Measurements from ENCODE around the gene C1orf35.

C1orf35 gene

GRCh38 chr1:228109073-228109961, 6.2 kb upstream of the C1orf35 start, which contains the start of gene MRPL55:
Gene MRPL55, minus strand, starts transcription at chr1:228109299. Its CDS starts 1,039 bp downstream, at chr1:228108260.
- peak; percentile 96 for DNase-seq

DNA sequence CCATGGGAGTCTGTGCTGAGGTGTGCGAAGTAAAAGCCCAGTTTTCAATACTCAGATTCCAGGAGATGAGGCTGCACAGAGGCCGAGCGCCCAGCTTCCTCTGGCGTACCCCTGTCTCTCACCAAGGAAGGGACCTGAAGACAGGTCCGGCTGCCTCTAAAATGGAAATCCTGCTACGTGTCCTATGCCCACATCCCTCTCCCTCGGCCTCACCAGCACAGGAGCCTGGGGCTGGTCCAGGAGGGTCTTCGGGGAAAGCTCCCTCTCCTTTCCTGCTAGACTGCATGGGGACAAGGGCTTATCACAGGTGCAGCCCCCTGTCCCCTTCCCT, 5.6 kb upstream of the C1orf35 start:
- no peak for DNase-seq

DNA sequence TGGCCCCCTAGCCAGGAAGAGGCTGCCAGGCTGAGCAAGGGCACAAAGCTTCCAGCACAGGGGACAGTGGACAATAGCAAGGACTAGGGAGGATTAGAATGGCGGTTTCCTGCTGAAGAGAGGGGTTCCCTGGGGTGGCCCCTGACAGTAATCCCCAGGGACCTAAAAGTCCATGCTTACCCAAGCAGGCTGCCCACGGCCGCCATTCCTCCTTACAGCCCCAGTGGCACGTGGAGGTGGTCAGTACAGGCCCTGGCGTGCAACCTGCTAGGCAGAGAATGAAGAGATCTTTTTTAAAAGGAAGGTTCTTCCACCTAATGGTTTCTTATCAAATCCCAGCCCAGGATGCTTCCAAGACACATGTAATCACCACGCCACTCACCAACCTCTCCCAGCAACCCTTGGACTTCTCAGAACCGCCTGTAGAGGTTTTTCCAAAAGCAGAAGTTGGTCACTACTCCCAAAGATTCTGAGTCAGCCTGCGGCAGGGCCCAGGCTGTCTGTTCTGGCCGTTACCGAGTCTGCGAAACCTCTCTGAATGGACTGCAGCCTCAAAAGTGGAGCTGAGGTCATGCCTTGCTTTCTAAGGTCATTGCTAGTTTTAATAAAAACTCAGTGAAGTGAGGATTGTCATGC, 5.0 kb upstream of the C1orf35 start:
- no peak for DNase-seq

GRCh38 chr1:228107636-228108035, 4.5 kb upstream of the C1orf35 start:
- no peak for DNase-seq

DNA sequence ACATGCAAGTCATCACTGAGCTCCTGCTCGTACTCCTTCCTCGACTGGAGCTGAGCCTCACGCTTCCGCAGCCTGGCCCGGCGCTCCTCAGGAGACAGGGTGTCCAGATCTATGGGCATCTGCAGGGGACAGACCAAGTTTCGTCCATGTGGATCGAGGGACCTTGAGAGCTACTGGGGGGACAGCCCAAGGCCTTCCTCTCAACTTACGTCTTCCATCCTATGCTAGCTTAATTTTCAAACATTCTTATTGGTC, 3.6 kb upstream of the C1orf35 start:
- DNase-seq: no peak

GRCh38 chr1:228105996-228106799, 3.1 kb upstream of the C1orf35 start:
- DNase-seq: no peak

- DNase-seq: no peak
Measured at GRCh38 chr1:228105270-228105995, 2.3 kb upstream of the C1orf35 start.

DNA sequence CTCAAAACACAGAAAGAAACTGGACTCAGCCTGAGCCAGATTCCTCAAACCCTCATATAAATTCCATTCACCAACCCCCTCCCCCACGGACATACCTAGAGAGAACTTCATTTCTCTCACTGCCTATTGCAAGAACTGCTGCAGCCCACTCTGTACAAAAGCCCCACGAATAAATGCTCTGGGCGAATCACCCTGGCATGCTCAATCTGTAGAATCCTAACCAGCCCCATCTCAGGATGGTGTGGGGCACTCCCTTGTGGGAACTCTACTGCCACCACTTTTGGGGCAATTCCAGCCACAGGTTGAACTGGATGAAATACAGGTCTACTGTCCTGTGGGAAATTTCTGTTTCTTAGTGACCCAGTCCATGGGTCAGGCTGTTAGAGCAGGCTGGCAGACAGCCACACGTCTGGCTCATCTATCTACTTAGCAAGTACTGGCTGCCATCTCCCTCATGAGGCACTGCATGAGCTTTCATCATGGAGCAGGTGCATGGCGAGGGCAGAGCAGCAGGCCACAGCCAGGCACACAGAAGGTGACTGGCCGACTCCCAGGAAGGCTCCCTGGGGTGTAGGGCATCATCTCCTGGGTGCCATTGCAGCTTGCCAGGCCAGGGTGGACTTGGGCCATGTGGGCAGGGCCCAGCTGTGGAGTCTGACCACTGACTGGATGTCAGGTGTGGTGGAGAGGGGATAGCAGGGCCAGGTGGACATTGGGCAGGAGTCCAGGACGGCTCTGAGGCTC, 1.6 kb upstream of the C1orf35 start:
- DNase-seq: no peak

DNA sequence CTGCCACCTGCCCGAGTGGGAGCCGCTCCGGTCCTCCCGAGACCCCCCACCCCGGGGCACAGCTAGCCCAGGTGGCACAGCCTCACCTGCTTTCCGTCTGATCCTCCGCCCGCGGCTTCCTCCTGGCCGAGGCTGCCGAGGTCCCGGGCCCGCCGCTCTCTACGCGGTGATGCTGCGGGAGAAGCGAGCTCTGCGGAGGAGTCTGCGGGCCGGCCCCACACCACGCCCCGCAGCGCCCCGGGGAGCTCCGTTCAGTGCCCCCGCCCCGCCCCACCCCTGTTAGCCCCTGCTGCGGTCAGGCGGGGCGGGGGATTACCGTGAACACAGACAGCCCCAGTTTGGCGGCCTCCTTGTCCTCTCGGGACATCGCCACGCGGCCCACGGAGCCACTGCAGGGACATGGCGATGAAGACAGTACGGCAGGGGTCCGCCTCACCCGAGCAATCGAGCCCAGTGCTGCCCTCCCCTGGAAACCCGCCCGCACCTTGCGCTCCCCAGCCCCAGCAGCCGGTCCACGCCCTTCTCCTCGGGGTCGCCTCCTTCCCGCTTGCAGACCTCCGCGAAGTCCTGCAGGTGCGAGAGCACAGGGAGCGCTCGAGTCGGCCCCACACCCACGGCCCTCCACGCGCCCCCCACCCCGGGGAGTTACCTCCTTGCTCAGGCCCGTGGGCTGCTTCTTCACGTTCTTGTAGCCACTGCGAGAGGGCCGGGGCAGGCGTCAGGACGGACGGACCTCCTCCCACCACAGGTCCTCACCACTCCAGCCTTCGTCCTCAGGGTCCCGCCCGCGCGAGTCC, 933 bp downstream of the C1orf35 start:
- no peak for DNase-seq

DNA sequence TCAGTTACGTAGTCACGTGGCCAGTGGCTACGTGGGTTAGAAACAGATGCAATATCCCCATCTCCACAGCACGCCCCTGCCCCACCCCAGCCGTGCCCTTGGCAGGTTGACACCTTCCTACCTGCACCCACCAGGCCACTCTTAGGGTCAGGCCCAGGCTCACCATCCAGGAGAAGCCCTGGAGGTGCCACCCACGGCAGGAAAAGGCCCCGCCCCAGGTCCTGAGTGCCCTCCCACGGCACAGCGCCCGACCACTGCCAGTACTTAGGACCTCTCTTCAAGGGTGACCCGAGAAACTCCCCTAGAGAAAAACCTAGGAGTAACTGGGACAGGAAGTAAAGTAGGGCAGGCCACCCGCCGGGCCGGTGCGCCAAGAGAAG, 1.5 kb downstream of the C1orf35 start:
- DNase-seq: no peak

DNA sequence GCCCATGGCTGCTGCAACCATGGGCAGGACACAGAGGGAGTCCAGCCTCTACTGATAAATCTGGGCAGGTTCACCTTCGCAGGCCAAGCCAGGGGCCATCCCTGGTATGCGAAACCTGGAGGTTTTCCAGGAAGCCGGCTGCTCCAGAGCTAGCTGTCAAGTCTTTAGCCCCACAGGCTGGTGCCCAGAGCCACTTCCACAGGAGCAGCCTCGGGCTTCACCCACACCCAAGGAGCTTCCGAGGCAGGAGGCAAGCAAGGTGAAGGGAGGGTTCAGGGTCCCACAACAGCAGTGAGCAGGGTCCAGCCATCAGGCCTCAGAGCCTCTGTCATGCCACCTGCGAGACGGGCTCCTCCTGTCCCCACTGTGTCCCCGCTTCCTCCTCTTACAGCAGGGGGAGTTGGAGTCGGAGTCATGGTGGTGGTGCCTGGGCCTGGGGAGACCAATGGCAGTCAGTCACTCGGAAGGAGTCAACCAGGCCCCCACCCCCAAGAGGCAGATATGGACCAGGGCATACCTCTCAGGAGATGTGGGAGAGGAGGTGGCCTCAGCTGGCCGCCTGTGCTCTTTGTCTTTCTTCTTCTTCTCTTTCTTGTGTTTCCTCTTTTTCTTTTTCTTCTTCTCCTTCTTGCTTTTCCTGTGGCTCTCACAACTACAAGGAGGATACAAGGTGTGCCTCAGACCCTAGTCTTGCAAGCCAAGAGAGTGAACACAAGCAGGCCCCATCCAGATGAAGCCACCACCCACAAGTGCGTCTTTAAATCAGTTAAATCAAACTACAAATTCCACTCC, 2.1 kb downstream of the C1orf35 start:
- DNase-seq: no peak

- DNase-seq: no peak
Measured at GRCh38 chr1:228099331-228099732, 3.8 kb downstream of the C1orf35 start.

- DNase-seq: no peak
Measured at GRCh38 chr1:228098323-228098931, 4.7 kb downstream of the C1orf35 start.

GRCh38 chr1:228097333-228098081, 5.6 kb downstream of the C1orf35 start:
- no peak for DNase-seq

GRCh38 chr1:228096416-228097332, 6.5 kb downstream of the C1orf35 start:
- DNase-seq: no peak

DNA sequence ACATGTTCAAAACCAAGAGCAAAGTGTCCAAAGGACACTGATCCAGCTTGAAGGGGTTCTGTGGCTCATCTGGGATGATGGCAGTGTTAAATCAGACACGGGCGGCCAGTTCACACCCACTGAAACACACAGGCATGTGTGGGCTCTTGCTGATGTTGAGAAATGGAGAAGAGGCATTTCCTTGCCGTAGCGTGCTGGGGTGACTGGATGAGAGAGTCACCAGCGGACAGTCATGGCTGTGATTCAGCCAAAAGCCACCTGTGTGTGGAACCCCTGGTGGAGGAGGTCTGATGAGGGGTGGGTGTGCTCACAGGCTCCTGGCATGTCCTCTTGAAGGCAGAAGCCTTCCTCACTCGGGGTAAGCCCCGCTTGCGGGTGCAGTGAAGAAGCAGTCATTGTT, 7.2 kb downstream of the C1orf35 start:
- DNase-seq: no peak

GRCh38 chr1:228095161-228095560, 8.0 kb downstream of the C1orf35 start:
- no peak for DNase-seq

- DNase-seq: no peak
Measured at GRCh38 chr1:228094432-228095016, 8.6 kb downstream of the C1orf35 start.

Measured in fibroblast of skin of scalp (primary cell).